GM10266 (cell line): ENCODE data around the gene LKAAEAR1.
"Not testable (repeated sequence)": the region's sequence is repeated elsewhere in the genome, so short reads cannot be mapped to it uniquely, and the experiment has no call there.

Experiments
- DNase-seq: peaks from one replicate; pipeline ENCODE4 v3.0.0; 2012; ENCODE audit errors: extremely low spot score
- CTCF ChIP-seq: IDR thresholded peaks from 2 replicates; pipeline ENCODE4 v1.5.1; 2012; ENCODE audit warnings: mild to moderate bottlenecking, low read depth; ENCODE audit not compliant: control insufficient read depth, insufficient read depth; ENCODE audit errors: missing control alignments

LKAAEAR1 gene

GRCh38 chr20:64092258-64093012 lies 8.2 kb upstream of the LKAAEAR1 start:
- no peak for DNase-seq
- TF ChIP-seq CTCF: no peak

GRCh38 chr20:64091770-64092169 lies 7.6 kb upstream of the LKAAEAR1 start:
- no peak for DNase-seq
- no peak for TF ChIP-seq CTCF

DNA sequence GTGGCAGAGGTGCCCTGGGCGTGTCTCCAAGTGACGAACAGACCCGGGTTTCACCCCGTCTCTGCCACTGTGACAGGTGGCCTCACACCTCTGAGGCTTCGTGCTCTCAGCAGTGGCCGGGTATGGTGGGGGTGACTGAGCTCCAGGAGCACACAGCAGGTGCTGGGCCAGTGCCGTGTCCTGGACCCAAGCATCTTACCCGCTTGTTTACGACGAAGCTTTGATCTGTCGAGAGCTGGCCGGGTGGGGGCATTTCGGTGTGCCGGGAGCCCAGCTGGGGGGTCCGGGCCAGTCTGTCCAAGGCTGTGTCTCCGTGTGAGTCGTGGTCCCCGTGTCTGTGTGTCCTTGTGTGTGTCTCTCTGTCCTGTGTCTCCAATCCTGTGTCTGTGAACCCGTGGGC lies 7.1 kb upstream of the LKAAEAR1 start:
- no peak for TF ChIP-seq CTCF
- no peak for DNase-seq

DNA sequence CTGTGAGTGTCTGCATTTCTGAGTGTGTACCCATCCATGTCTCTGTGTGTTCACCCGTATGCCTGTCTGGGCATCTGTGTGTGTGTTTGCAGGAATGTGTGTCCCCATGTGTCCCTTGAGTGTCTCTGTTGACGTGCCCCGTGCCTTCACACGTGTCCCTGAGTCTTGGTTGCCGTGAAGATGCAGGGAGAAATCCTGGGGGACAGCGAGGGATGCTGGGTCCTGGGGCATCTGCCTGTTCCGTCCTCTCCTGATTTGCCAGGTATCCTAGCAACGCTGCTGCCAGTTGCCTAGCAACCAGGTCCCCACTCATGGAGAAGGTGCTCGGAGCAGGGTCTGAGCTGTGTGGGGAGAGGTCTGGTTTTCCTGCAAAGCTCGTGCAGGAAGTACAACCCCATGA lies 6.0 kb upstream of the LKAAEAR1 start:
- TF ChIP-seq CTCF: no peak
- no peak for DNase-seq

DNA sequence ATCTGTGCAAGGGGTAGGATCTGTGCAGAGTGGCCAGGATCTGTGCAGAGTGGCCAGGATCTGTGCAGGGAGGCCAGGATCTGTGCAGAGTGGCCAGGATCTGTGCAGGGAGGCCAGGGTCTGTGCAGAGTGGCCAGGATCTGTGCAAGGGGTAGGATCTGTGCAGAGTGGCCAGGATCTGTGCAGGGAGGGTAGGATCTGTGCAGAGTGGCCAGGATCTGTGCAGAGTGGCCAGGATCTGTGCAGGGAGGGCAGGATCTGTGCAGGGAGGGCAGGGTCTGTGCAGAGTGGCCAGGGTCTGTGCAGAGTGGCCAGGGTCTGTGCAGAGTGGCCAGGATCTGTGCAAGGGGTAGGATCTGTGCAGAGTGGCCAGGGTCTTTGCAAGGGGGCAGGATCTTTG lies 4.4 kb upstream of the LKAAEAR1 start:
- DNase-seq: not testable (repeated sequence)

DNA sequence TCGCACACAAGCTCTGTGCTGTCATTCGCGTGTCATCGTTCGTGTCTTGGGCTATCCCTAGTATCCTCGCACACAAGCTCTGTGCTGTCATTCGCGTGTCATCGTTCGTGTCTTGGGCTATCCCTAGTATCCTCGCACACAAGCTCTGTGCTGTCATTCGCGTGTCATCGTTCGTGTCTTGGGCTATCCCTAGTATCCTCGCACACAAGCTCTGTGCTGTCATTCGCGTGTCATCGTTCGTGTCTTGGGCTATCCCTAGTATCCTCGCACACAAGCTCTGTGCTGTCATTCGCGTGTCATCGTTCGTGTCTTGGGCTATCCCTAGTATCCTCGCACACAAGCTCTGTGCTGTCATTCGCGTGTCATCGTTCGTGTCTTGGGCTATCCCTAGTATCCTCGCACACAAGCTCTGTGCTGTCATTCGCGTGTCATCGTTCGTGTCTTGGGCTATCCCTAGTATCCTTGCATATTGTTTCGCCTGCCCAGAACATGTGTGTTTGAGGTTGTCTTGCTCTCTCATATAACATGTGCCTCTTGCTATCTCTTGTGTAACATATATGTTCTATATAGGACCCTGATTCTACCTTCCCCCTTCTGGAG lies 3.1 kb upstream of the LKAAEAR1 start:
- DNase-seq: not testable (repeated sequence)

DNA sequence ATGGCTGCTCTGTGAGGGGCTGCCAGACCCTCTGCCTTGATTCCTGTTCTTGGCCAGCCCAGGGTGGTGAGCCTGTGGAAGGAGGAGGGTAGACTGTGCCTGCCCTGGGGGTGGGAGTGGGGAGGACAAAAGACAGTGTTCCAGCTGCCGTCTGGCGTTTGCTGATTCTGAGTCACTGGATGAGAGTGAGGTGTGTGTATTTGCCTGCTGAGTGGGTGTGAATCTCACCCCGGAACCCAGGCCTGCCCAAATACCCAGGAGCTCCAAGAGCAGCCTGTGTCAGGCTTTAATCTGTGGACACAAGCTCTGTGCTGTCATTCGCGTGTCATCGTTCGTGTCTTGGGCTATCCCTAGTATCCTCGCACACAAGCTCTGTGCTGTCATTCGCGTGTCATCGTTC lies 2.6 kb upstream of the LKAAEAR1 start:
- DNase-seq: no peak

DNA sequence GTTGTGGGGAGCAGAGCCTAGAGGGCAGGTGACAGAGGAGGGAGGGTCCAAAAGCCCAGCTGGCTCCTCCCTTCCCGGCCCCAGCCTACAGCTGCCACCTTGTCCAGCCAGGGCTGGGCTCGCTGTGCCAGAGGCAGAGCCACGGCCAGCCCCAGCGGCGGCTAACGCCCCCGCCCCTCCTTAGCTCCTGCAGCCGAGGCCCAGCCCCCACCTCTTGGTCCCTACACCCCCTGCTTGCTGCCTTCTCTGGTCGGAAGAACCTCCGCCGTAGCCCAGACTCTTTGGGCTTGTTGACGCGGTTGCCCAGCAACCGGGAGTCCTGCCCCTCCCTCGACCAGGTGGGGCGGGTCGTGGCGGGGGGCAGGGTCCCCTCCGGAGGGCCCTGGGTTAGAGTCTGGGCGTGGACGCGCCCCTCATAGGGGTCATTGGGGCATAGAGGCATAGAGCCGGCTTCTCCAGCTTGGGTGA lies 521 bp upstream of the LKAAEAR1 start:
- DNase-seq: no peak
- TF ChIP-seq CTCF: no peak

More for the DNA sequence above, 2.6 kb upstream of the LKAAEAR1 start:
- no peak for TF ChIP-seq CTCF
